Parathyroid adenoma (tissue), 2 donors: ENCODE measurements around the gene SH2D1A.

ENCODE experiments used
- H2AFZ ChIP-seq: fragments of 300-600 bp; sonication (generic); one replicate; pipeline ENCODE4 v1.7.0; 2017; ENCODE audit warnings: antibody characterized with exemption, mild to moderate bottlenecking
- H3K27ac ChIP-seq: fragments of 300-600 bp; sonication (generic); one replicate; pipeline ENCODE4 v1.7.0; 2017
- H3K27me3 ChIP-seq: fragments of 300-600 bp; sonication (generic); one replicate; pipeline ENCODE4 v1.7.0; 2017; ENCODE audit warnings: low read length; ENCODE audit not compliant: control insufficient read depth, insufficient read depth
- H3K36me3 ChIP-seq: fragments of 300-600 bp; sonication (generic); one replicate; pipeline ENCODE4 v1.7.0; 2017; ENCODE audit warnings: low read length; ENCODE audit not compliant: control insufficient read depth, insufficient read depth
- H3K4me1 ChIP-seq: fragments of 300-600 bp; sonication (generic); one replicate; pipeline ENCODE4 v1.7.0; 2017; ENCODE audit warnings: control low read depth
- H3K4me2 ChIP-seq: fragments of 300-600 bp; sonication (generic); one replicate; pipeline ENCODE4 v1.7.0; 2017; ENCODE audit warnings: low read length
- H3K4me3 ChIP-seq: fragments of 300-600 bp; sonication (generic); one replicate; pipeline ENCODE4 v1.7.0; 2017; ENCODE audit warnings: low read depth, low read length
- H3K79me2 ChIP-seq: fragments of 300-600 bp; sonication (generic); one replicate; pipeline ENCODE4 v1.7.0; 2017; ENCODE audit warnings: control low read depth
- H3K9ac ChIP-seq: fragments of 300-600 bp; sonication (generic); one replicate; pipeline ENCODE4 v1.7.0; 2017; ENCODE audit warnings: mild to moderate bottlenecking
- H3K9me3 ChIP-seq: fragments of 300-600 bp; sonication (generic); one replicate; pipeline ENCODE4 v1.7.0; 2017; ENCODE audit warnings: low read length; ENCODE audit not compliant: control insufficient read depth
- TF ChIP-seq, protein P1 (sequence below): fragments of 300-600 bp; sonication (generic); IDR thresholded peaks from one replicate; pipeline ENCODE4 v1.7.0; 2017; ENCODE audit warnings: antibody characterized with exemption, mild to moderate bottlenecking
- donor health status: primary hyperparathyroidism.

SH2D1A gene

DNA sequence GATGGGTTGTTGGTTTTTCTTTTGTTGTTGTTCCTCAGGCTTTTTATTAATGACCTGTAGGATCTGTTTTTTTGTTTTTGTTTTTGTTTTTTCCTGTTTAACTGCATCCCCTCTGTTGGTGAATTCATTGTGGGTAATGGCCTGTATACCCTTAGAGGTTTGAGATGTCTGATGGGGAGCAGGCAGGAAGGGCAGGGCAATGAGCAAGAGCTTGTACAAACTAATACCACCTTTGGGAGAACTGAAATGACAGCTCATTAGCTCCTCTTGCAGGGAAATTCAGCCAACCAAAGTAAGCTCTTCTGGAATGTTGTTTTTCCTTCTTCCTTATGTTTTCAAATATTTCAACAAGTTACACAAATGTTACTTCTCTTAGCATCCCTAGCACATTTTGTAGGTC lies 23.4 kb downstream of the SH2D1A start:
- H3K4me2 ChIP-seq, result no peak overlapping the region
- no peak overlapping the region for H3K27ac ChIP-seq
- TF ChIP-seq, protein P1, sequence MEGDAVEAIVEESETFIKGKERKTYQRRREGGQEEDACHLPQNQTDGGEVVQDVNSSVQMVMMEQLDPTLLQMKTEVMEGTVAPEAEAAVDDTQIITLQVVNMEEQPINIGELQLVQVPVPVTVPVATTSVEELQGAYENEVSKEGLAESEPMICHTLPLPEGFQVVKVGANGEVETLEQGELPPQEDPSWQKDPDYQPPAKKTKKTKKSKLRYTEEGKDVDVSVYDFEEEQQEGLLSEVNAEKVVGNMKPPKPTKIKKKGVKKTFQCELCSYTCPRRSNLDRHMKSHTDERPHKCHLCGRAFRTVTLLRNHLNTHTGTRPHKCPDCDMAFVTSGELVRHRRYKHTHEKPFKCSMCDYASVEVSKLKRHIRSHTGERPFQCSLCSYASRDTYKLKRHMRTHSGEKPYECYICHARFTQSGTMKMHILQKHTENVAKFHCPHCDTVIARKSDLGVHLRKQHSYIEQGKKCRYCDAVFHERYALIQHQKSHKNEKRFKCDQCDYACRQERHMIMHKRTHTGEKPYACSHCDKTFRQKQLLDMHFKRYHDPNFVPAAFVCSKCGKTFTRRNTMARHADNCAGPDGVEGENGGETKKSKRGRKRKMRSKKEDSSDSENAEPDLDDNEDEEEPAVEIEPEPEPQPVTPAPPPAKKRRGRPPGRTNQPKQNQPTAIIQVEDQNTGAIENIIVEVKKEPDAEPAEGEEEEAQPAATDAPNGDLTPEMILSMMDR, result no peak
- H3K36me3 ChIP-seq, result no peaks in the 10 kb centered on the region
- H3K79me2 ChIP-seq, result no peaks in the 10 kb centered on the region
- H3K9me3 ChIP-seq, result no peaks in the 10 kb centered on the region
- H3K9ac ChIP-seq, result no peak overlapping the region
- H3K4me1 ChIP-seq, result no peaks in the 10 kb centered on the region
- H2AFZ ChIP-seq, result no peak overlapping the region
- no peaks in the 10 kb centered on the region for H3K27me3 ChIP-seq
- no peak overlapping the region for H3K4me3 ChIP-seq

GRCh38 chrX:124373348-124373747 lies 27.0 kb downstream of the SH2D1A start:
- Histone ChIP-seq H3K4me3 (no peak overlapping the region), H3K36me3 (no peaks in the 10 kb centered on the region), H3K27ac (no peak overlapping the region), H2AFZ (no peak overlapping the region), H3K4me1 (no peaks in the 10 kb centered on the region), H3K4me2 (no peak overlapping the region), H3K79me2 (no peaks in the 10 kb centered on the region), H3K9ac (no peak overlapping the region), H3K9me3 (no peaks in the 10 kb centered on the region), H3K27me3 (no peaks in the 10 kb centered on the region)
- TF ChIP-seq, protein P1, result no peak

DNA sequence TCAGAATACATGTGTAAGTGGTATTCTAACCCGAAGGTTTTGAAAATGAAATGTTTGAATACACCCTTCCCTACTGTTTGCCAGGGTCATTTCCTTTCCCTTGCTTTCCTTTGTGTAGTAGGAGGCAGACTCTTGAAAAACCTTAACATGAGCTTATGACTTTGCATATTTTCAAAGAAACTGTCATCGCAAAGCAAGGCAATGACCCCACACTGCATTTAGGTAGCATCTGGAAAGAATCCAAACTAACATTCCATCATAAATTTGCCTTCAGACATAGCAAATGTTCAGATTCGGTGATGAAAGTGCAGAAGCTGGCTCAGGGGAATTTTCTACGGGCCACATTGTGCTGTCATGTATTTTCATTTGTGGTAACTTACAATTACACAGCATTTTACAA lies 32.3 kb downstream of the SH2D1A start:
- H3K4me2 ChIP-seq, result no peak overlapping the region
- H3K27me3 ChIP-seq, result no peaks in the 10 kb centered on the region
- no peaks in the 10 kb centered on the region for H3K79me2 ChIP-seq
- no peaks in the 10 kb centered on the region for H3K4me1 ChIP-seq
- no peak overlapping the region for H3K9ac ChIP-seq
- no peak overlapping the region for H3K4me3 ChIP-seq
- H2AFZ ChIP-seq, result no peak overlapping the region
- no peaks in the 10 kb centered on the region for H3K36me3 ChIP-seq
- H3K27ac ChIP-seq, result no peak overlapping the region
- H3K9me3 ChIP-seq, result no peaks in the 10 kb centered on the region
- TF ChIP-seq, protein P1, result no peak

DNA sequence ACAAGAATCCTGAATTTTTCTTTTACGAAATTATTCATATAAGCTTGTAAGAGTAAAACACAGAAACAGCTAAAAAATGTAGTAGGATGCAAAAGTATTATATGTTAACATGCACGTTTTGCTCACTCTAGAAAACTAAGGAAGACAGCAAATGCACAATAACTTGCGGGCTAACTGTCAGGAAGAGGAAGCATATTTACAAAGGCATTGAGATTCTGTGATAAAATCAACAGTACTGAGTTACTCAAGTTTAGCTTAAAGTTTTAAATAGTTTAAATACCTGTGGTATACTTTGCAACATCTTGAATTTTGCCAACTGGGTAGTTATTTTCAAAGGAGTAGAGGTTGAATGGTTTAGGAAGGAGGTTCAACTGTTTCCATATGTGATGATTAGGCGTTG lies 37.0 kb downstream of the SH2D1A start:
- Histone ChIP-seq H3K36me3 (no peaks in the 10 kb centered on the region), H2AFZ (no peak overlapping the region), H3K79me2 (no peaks in the 10 kb centered on the region), H3K27ac (no peak overlapping the region), H3K4me1 (no peaks in the 10 kb centered on the region), H3K4me3 (no peak overlapping the region), H3K4me2 (no peak overlapping the region), H3K27me3 (no peaks in the 10 kb centered on the region), H3K9me3 (no peaks in the 10 kb centered on the region), H3K9ac (no peak overlapping the region)
- TF ChIP-seq, protein P1, result no peak

DNA sequence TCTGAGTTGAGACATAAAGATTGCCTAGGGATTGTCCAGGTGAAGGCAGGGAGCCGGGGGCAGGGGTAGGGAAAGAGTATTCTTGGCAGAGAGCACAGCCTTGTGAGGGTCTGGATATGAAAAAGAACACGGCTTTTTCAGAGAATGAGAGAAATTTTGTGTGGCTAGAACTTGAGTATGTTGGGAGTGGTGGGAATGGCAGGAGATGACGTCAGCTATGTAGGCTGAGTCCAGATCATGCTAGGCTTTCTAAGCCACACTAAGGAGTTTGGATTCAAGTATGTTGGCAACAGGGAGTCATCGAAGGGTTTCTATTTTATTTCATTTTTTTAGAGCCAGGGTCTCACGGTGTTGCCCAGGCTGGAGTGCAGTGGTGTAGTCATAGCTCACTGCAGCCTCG lies 40.0 kb downstream of the SH2D1A start:
- Histone ChIP-seq H3K79me2 (no peaks in the 10 kb centered on the region), H3K4me2 (no peak overlapping the region), H2AFZ (no peak overlapping the region), H3K9ac (no peak overlapping the region), H3K27me3 (no peaks in the 10 kb centered on the region), H3K36me3 (no peaks in the 10 kb centered on the region), H3K4me3 (no peak overlapping the region), H3K4me1 (no peaks in the 10 kb centered on the region), H3K9me3 (no peaks in the 10 kb centered on the region), H3K27ac (no peak overlapping the region)
- TF ChIP-seq, protein P1, result no peak
